HG02943 (cell line): Measurements from ENCODE around the gene KCNH8.

Experiments
- ATAC-seq: cut with Tn5 transposase; IDR thresholded peaks from one replicate; pipeline ENCODE4 v1.9.1; 2021; ENCODE audit warnings: mild to moderate bottlenecking, low read depth, moderate library complexity; ENCODE audit not compliant: unreplicated experiment

Gene KCNH8

DNA sequence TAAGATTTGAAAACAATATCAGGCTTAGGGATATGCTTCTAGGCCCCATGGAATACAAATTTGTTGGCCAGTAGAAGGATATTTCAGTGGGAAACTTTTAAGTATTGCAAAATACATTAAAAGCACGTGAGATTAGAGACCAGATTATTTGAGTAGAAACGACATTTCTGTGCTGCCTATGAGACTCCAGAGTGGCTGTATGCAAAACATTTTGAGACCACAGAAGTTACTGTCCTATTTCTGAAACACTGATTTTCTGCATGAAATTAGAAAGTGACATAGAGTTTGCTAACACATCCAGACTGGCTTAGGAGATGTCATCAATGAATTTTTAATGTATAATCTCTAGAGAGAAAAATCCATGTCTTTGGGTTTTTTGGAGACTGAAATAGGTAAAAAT is 99.8 kb downstream of the KCNH8 start:
- no peak for ATAC-seq

DNA sequence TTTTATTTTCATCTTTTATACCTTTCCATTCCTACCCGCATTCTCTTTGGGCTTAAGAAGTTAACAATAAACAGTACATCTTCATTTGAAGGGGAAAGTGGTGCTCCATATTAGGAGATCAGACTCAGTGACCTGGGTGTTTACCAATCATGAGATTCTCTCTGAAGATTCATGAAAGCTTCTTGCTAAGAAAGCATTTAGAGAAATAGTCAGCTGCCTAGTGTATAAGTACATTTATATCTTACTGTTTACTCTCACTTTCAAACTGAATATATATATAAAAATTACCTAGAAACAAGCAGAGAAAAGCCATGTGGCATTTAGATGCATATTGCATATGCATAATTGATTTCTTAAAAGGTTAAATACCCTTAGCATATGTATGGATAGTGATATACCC is 100.5 kb downstream of the KCNH8 start:
- no peak for ATAC-seq

DNA sequence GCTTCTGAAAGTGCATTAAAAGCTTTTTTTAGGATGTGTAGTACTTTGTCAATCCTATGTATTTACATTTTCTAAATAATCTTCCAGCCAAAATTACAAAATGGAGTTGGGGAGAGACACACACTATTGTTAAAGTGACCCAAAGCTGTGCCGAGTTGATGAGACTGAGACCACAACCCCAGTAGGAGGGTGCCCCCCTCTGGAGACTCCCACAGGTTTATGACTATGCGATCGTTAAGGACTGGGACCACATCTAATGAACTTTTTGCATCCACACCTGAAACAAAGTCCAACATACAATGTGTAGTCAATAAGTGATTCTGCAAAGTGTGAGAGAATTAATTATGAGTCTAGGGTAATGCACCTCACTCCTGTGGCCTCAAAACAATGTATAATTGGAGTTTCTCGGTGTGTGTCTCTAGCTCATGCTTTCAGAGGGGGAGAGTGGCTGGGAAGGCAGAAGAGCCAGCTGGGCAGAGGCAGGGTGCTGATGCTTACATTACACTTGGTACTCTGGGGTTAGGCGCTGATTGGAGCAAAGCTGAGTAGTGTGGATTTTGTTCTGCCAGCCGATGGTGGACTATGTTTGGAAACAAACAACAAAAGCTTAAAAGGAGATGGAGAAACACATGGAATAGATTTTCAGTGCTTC is 102.8 kb downstream of the KCNH8 start:
- ATAC-seq: no peak

DNA sequence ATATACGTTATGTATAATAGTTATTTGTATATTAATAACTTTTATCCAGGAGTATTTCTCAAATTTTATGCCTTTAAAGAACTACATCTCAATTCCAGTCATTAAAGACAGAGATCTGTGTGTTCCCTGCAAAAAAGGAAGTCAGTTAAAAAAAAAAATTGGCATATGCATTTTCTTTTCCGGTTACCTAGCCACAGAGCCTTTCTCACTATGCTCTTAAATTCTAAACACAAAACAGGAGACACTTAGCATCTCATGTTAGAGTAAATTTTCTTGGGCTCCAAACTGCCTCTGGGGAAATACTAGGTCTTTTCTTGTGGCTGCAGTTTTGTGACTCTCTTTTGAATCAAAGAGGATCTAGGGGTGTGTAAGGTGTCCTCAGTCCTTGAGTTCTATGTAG is 105.9 kb downstream of the KCNH8 start:
- no peak for ATAC-seq

DNA sequence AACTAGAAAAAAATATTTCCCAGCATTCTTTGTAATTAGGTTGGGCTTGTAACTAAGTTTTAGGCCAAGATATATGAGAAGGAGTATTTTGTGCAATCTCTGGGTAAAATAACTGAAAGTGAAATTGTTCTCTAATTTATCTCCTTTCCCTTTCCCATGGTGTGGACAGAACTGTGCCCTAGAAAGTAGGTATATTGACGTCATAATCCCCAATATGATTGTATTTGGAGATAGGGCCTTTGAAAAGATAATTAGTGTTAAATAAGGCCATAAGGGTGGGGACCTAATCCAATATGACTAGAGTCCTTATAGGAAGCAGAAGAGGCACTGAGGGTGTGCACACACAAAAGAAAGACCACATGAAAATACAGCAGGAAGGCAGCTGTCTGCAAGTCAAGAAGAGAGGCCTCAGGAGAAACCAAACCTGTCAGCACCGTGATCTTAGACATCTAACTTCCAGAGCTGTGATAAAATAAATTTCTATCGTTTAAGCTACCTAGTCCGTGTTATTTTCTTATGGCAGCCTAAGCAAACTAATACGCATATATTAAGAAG is 106.6 kb downstream of the KCNH8 start:
- ATAC-seq: no peak

DNA sequence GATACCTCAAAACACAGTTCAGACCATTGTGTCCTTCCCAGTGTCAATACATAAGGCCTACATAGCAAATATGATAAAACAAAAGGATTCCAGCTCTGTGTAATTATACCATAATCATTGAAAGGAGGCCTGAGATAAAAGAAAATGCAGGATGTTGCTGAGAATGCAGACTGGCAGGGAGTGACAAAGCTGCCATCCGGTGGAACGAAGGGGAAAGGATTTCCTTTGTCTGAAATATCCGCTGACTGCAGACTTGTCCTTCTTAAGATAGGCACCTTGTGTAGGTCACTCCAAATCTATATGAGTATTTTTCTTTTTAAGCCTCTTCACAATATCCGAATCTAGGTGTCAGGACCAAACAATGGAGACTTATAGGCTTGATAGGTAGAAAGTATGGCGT is 108.0 kb downstream of the KCNH8 start:
- no peak for ATAC-seq

DNA sequence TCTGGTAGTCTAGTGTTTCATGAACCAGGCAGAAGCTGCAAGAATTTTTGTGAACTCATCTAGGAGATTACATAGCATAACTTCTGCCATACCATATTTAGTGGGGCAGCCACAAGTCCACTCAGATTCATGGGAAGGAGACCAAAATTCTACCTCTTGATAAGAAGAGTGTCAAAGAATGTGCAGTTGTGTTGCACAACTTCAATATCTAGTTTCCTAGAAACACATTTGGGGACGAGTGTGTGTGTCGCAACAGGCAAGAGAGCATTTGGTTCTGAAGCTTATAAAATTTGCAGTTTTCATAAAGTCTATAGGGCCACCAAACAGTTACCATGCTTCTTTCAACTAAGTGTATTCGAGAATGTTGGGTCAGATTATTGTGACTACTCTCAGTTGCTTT is 115.3 kb downstream of the KCNH8 start:
- ATAC-seq: no peak

DNA sequence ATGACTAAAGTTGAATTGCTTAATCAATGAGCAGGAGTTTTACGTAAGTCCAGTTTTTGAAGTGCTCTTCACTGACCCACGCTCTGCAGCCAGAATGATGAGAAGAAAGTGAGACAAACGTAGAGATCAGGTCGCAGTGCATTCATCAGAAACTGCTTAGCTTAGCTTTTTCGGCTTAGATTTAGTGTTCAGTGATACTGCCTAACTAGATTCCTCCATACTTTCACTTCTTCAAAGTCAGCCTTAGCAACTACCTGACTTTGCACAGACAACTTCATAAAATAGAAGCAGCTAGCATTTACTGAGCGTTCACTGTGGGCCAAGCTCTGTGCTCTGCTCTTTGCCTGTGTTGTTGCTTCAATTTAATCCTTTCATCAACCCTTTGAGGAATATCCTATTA is 116.1 kb downstream of the KCNH8 start:
- ATAC-seq: no peak

DNA sequence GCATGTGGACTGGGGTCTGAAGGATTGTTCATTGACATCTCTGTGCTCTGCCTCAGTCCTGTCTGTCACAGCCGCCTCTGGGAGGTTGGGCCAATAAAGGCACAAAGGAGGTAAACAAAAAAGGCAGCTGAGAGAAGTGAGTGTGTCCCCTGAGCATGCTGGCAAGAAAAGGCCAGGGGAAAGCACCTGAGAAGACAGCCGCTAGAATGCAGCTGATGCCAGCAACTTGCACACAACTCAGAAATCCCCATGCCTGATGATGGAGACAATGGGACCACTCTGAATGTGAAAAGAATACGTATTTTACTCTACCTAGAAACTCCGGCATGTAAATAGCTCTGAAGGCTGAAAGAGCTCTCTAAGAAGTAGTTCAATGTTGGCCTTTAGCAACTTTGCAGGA is 118.7 kb downstream of the KCNH8 start:
- no peak for ATAC-seq

DNA sequence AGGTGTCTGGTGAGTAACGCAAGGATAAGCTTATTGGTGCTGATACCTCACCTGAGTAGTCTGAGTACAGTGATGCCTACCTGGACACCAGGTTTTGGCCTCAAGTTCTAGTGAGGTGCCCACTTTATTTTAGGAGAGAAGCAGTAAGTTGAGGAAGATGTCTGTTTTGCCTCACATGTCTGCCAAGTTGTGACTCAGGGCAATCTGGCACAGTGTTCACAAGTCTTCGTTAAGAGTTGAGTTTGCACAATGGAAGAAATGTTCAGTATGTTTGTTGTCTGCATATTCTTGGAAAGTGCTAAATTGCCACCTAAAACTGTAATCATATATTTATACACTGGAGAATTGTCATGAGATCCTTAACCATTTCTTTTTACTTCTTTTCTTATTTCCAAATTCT is 122.2 kb downstream of the KCNH8 start:
- no peak for ATAC-seq

DNA sequence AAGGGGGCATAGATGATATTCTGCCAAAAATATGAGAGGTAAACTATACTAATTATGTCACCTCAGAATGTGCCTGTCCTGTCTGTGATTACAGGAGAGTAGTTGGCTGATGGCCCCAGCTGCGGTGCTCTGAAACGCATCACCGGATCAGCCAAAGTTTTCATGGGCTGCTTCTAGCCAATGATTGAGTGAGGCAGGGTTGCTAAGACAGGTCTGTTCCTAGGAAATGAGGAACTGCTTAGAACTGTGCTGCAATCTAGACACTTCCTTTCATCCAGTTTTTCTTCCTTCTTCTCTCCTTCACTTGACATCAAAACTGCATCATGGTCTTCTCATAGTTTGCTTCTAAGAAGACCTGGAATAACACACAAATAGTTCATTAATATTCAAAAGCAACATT is 124.0 kb downstream of the KCNH8 start:
- no peak for ATAC-seq

DNA sequence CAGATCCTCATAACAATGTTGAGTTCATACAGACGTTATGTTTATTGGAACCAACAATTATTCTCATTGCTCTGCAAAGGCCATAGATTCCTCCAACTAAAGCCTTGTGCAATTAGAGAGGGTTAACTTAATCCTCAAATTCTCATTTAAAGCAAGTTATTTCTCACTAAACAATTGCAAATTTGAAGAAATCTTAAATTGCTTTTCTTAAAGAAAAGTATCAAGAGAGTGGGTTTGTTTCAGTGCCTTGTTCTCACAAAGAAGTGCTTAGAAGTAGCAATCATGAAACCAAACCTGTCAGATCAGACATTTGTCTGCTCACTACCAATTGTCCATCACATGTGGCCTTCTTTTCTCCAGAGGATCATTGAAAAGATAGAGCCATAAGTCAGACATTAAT is 124.8 kb downstream of the KCNH8 start:
- no peak for ATAC-seq

DNA sequence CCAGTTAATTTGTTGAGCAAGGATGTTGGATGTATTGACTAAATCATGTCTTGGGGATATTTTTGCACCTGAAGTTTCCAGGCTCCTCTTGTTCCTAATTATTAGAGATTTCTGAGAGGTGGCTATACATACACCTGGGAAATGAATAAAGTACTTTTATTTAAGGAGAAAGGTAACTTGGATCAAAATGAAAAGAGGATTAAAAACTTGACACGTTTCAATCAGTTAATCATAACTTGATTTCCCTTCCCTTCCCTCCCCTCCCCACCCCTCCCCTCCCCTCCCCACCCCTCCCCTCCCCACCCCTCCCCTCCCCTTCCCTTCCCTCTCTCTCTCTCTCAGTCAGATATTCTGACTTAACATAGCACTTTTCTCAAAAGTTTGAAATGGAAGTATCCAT is 126.3 kb downstream of the KCNH8 start:
- no peak for ATAC-seq

DNA sequence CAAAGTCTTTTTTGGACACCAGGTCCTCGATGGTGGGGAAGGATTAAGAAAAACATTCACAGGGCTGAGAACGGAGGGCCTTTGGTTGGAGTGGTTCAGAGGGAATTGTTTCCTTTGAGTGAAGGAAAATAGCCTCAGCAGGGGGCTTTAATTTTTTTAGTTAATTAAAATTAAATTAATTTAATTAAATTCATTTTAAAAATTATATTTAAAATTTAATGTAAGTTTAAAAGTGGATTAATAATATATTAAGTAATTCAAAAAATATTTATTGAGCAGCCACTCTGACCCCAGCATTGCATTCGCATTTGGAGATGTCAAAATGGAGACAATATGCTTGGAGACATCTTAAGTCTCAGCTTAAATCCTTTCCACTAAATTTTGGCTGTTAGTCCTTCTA is 136.7 kb downstream of the KCNH8 start:
- ATAC-seq: no peak

DNA sequence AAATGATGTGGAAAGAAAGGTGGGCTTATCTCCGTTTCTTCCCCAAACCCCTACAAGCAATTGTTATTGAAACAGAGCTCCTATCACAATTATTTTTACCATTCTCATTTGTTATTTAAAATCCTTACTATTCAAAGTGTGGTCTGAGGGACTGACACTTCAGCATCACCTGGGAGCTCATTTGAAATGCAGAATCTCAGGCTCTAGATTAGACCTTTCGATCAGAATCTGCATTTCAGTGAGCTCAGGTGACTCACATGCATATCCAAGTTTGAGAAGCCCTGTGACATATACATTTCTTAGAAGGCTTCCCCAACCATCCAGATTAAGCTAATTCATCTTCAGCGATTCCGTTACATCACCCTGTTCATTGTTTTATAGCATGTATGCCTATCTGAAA is 145.0 kb downstream of the KCNH8 start:
- no peak for ATAC-seq

DNA sequence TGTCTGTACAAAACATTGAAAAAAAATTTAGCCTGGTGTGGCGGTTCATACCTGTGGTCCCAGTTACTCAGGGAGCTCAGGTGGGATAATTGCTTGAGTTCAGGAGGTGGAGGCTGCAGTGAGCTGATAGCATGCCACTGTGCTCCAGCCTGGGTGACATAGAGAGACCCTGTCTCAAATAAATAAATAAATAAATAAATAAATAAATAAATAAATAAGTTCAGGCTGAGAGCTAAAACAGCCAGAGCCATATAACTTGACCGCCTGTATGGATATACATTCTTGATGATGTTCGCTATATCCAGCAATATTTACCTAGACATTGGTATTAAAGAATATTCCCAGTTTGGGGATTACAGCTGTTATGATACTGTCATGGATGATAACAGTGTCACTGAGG is 146.9 kb downstream of the KCNH8 start:
- ATAC-seq: no peak

DNA sequence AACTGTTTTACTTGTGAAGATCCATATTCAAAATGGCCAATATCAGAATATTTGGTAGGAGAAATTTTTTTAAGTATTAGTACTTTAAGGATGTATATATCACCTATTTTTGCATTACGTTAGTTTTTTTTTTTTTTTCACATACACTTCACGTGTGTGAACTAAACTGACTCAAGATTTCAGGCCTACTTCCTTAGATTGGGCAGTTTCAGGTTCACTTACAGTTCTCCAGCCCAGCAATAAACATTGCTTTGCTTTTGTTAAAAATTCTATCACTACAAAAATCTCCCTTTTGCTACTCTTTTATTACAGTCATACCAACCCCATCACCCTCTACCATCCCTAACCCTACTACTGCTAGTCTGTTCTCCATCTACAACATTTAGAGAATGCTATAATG is 183.6 kb downstream of the KCNH8 start:
- ATAC-seq: no peak

DNA sequence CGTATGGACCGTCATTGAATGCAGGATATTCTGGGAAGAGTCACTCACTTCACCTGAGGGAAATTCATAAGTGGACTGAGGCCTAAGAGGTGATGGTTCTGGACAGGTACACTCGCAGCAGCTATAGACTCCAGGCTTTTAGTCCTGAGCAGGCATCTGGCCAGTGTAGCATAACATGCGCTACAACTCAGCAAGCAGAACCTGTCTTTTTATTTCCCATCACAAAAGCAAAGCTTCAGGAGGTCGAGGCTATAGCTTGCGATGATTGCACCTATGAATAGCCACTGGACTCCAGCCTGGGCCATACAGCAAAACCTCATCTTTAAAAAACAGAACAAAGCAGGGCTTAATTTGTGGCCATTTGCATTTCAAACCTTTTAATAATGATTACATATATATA is 185.8 kb downstream of the KCNH8 start:
- no peak for ATAC-seq

DNA sequence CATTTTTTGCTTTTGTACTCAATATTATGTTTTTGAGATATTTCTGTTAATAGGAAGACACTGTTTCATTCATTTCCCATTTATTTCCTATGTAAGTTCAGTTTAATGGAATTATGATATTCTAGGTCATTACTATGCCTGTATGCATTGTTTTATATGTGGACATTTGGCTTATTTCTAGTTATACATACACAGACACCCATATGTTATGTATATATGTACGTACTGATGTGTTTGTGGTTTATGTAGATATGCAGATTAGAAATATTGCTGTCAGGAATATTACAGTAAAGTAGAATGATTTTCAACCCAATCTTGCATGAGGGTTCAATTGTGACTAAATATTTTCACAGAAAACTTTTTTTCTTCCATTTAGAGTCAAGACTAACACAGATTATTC is 190.5 kb downstream of the KCNH8 start:
- ATAC-seq: no peak

DNA sequence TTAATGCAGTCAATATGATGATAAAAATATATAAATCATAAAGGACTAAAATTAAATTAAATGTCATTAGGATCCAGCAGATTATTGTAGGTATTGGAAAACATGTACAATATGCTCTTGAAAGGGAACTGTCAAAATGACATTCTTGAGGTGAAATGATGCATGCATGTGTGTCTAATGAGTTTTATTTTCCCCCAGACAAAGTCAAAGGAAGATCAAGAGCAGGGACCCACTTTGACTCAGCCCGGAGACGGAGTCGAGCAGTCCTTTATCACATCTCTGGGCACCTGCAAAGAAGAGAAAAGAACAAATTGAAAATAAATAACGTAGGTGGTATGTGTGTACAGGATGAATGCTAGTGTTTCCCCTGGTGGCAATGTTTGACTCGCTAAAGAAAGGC is 194.1 kb downstream of the KCNH8 start:
- ATAC-seq: no peak

DNA sequence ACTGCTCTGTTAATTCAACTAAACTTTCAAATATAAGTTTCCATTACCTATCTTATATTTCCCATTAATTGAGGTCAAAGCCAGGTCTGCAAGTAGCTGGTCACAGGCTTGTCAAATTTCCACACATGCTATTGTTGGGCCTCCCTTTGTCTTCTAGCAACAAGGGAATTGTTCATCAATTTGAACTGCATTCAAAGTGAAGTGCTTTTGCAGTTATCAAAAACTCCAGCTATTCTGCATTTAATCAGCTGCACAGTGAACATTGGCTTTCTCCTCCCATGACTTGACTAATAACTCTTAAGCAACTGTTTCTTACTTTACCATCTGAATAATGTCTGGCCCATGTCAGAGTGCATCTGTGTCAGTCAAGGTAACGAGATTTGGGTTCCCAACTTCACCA is 198.4 kb downstream of the KCNH8 start:
- no peak for ATAC-seq

DNA sequence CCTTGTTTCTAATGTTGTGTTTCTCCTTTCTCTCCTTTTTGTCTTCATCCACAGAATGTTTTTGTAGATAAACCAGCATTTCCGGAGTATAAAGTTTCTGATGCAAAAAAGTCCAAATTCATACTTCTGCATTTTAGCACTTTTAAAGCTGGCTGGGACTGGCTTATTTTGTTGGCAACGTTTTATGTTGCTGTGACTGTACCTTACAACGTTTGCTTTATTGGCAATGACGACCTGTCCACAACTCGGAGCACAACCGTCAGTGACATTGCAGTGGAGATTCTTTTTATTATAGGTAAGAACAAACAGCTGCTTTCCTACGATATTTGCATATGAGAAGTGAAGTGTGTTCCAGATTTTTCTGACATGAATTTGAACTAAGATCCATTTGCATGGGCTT is 199.4 kb downstream of the KCNH8 start:
- no peak for ATAC-seq

DNA sequence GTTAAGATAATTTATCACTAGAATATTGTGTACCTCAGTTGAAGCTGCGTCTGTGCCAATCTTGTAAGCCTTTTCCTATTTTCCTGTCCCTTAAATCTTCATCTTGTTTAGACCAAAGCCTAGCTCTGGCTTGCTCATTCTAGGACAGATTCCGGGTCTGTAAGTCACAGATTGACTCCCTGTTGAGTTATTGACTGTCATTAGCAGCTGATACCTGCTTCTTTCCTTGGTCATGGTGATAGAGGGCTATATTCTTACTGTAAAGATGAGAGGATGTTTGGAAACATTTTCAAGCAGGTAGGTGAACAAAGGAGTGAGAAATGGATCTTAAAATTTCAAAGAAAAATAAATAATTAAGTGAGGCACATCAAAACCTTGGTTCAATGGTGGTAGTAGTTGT is 200.2 kb downstream of the KCNH8 start:
- no peak for ATAC-seq
